Measurements from ENCODE around the gene ETV2. TPM values are rescaled to one million over a fixed set of nuclear protein-coding genes. Genes with fewer than 3 reads are reported as not detected.
A peak's percentile ranks its signal among the peaks of the same experiment; 100 is the strongest.
"Not testable (repeated sequence)": the region's sequence is repeated elsewhere in the genome, so short reads cannot be mapped to it uniquely, and the experiment has no call there.

The ETV2 gene
- polyA plus RNA-seq, 2 of the 4 experiments (the other 2 are of a cell fraction) = 0.36 to 1.3 TPM

DNA sequence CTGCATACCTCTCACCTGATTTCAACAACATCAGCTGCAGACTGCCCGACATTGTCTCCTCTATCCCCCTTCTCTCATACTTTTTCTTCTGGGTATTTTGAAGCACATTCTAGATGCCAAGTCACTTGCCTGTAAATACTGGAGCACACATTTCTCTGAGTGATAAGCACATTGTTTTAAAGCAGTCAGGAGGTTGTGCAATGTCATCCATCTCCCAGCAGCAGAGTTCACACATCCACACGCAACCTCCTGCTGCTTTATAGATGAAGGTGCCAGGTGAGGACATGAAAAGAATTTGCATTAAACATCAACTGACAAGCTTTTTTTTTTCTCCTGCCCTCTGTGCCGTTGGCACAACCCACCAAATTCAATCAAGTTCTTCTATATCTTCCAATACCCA, 30.3 kb downstream of the ETV2 start:
- no peak overlapping the region for H3K27ac ChIP-seq
- WGBS (ENCODE audit: missing lambda C conversion rate) = 32% methylated on average over 3 of the region's 3 CpGs
- CTCF ChIA-PET = interaction anchor here (0.6 to 3.5 kb wide), 13 partner anchors 9 to 434 kb away, joined by 3 to 13 read pairs (median 3); no protein-coding TSS in a partner anchor
- TF ChIP-seq CEBPB (IDR thresholded peaks at IDR 0.05) (peak; percentile 56 to 57; a peak in 3 of 4 replicates), RARB (CRISPR knock-in tag; IDR thresholded peaks at IDR 0.05) (no peak)
- H3K4me2 ChIP-seq = no peak overlapping the region
- no peaks in the 10 kb centered on the region for H3K9me3 ChIP-seq
- ATAC-seq (no peak), FAIRE-seq (peak; percentile 73), DNase-seq (ENCODE audit: low read depth in 1 of 2, low spot score in 1 of 2) (no peak)
- POLR2A ChIA-PET = no interaction called here
- no peaks in the 10 kb centered on the region for H3K4me1 ChIP-seq
- H3K4me3 ChIP-seq = no peak overlapping the region

DNA sequence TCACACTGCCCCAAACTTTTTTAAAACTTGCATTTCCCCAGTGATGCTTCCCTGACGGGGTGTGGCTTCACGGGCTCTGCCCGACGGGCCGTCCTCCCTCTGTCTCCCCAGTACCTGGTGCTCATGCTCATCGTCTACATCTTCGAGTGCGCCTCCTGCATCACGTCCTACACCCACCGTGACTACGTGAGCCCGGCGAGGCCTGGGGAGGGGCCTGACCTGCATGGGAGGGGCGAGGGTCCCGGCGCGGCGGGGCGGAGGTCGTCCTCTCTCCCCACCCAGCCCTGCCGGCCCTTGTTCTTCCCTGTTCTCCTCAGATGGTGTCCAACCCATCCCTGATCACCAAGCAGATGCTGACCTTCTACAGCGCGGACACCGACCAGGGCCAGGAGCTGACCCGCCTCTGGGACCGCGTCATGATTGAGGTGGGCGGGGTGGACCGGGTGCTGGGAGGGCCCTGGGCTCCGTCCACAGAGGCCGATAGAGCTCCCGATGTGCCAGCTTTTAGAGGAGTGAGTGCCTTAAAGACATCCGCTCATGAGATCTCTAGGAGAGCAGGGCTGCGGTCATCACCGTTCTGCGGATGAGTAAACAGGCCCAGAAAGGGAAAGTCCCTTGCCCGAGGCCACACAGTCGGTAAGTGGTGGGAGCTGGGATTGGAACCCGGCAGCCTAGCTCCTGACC, 31.7 kb downstream of the ETV2 start:
- ChIA-PET CTCF (interaction anchor here (0.6 to 3.5 kb wide), 19 partner anchors 9 to 320 kb away, joined by 3 to 17 read pairs (median 5); partner anchors contain the start of genes PSENEN and U2AF1L4), POLR2A (interaction anchor here (0.9 to 1.5 kb wide), 6 partner anchors 9 to 61 kb away, joined by 3 to 15 read pairs (median 6); partner anchors contain the start of genes COX6B1 and HAUS5)
- TF ChIP-seq CHD4 (IDR thresholded peaks at IDR 0.05; ENCODE audit: borderline replicate concordance) (0 out of 2 replicates have a peak, but pooled peaks have one; percentile 18), CEBPB (IDR thresholded peaks at IDR 0.05) (no peak), MYC (IDR thresholded peaks at IDR 0.05; ENCODE audit: borderline replicate concordance, low read length) (0 out of 2 replicates have a peak, but pooled peaks have one; percentile 34), PHF8 (IDR thresholded peaks at IDR 0.05; ENCODE audit: borderline replicate concordance, low read depth) (no peak; the same call in 1 of the 2 replicates), HEYL (CRISPR knock-in tag; IDR thresholded peaks at IDR 0.05) (no peak)
- TF ChIP-seq, protein P1, sequence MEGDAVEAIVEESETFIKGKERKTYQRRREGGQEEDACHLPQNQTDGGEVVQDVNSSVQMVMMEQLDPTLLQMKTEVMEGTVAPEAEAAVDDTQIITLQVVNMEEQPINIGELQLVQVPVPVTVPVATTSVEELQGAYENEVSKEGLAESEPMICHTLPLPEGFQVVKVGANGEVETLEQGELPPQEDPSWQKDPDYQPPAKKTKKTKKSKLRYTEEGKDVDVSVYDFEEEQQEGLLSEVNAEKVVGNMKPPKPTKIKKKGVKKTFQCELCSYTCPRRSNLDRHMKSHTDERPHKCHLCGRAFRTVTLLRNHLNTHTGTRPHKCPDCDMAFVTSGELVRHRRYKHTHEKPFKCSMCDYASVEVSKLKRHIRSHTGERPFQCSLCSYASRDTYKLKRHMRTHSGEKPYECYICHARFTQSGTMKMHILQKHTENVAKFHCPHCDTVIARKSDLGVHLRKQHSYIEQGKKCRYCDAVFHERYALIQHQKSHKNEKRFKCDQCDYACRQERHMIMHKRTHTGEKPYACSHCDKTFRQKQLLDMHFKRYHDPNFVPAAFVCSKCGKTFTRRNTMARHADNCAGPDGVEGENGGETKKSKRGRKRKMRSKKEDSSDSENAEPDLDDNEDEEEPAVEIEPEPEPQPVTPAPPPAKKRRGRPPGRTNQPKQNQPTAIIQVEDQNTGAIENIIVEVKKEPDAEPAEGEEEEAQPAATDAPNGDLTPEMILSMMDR (IDR thresholded peaks at IDR 0.05) = no peak
- TF ChIP-seq, protein P2, sequence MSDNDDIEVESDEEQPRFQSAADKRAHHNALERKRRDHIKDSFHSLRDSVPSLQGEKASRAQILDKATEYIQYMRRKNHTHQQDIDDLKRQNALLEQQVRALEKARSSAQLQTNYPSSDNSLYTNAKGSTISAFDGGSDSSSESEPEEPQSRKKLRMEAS (IDR thresholded peaks at IDR 0.05) = peak; percentile 76
- Histone ChIP-seq H3K4me1 (no peaks in the 10 kb centered on the region), H3K4me3 (peak overlapping the region; percentile 47), H3K9me3 (no peaks in the 10 kb centered on the region), H3K27ac (peak overlapping the region; percentile 42 to 77), H3K4me2 (peak overlapping the region; percentile 79)
- FAIRE-seq (peak; percentile 43), ATAC-seq (peak; percentile 94 to 97), DNase-seq (ENCODE audit: low read depth in 1 of 2, low spot score in 1 of 2) (peak; percentile 85 to 99)
- WGBS (ENCODE audit: missing lambda C conversion rate) = 2% methylated on average over 39 of the region's 39 CpGs

DNA sequence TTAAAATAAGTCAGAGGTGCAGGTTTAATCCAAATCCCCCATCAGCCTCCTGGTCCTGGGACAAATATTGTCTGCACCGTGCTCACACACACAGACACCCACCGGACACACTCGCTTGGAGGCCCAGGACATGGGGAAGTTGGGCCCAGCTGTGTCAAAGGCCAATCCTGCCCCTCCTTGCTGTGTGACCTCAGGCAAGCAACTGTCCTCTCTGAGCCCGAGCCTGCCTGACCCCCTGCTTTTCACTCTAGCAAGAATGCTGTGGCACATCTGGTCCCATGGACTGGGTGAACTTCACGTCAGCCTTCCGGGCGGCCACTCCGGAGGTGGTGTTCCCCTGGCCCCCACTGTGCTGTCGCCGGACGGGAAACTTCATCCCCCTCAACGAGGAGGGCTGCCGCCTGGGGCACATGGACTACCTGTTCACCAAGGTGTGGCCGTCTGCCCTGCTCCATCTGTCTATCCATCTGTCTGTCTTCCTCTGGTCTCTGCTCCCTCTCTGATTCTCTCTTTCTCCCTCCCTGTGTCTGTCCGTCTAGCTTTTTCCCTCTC, 34.1 kb downstream of the ETV2 start:
- Histone ChIP-seq H3K4me1 (no peaks in the 10 kb centered on the region), H3K4me3 (no peak overlapping the region), H3K27ac (no peak overlapping the region), H3K4me2 (no peak overlapping the region), H3K9me3 (no peaks in the 10 kb centered on the region)
- POLR2A ChIA-PET = no interaction called here
- FAIRE-seq (no peak), DNase-seq (ENCODE audit: low read depth in 1 of 2, low spot score in 1 of 2) (no peak), ATAC-seq (no peak)
- CTCF ChIA-PET = interaction anchor here (0.6 to 7.3 kb wide), 6 partner anchors 21 to 323 kb away, joined by 3 to 85 read pairs (median 3); no protein-coding TSS in a partner anchor
- WGBS (ENCODE audit: missing lambda C conversion rate) = 68% methylated on average over 15 of the region's 15 CpGs
- TF ChIP-seq ZFP36 (IDR thresholded peaks at IDR 0.05; ENCODE audit: borderline replicate concordance, partially characterized antibody) (peak; percentile 49), RAD21 (conservative IDR thresholded peaks at IDR 0.05 in 1 of 2, IDR thresholded peaks at IDR 0.05 in 1 of 2) (no peak)

DNA sequence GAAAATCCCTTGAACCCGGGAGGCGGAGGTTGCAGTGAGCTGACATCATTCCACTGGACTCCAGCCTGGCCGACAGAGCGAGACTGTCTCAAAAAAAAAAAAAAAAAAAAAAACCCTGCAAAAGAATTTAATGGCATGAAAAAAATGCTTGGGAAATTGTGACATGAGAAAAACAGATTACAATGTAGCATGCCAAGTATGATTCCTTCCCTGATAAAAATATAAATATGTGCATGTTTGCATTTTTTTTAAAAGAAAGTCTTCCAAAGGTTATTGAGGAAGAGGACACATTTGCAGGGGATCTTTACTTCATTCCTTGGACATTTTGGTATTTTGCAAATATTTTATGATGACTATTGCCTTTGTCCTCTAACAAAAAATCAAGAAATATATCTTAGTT, 48.3 kb downstream of the ETV2 start:
- CTCF ChIA-PET = interaction anchor here (1.2 to 5.7 kb wide), 6 partner anchors 9 to 141 kb away, joined by 3 to 116 read pairs (median 6); partner anchors contain the start of gene ZBTB32
- 42% methylated on average over 4 of the region's 4 CpGs for WGBS (ENCODE audit: missing lambda C conversion rate)
- ATAC-seq (no peak), DNase-seq (ENCODE audit: low read depth in 1 of 2, low spot score in 1 of 2) (no peak), FAIRE-seq (peak; percentile 81)
- no peak overlapping the region for H3K27ac ChIP-seq
- POLR2A ChIA-PET = interaction anchor here (1.4 kb wide), 1 partner anchor 42 kb away, joined by 3 read pairs; the partner anchor contains the start of gene COX6B1
- TF ChIP-seq EHMT2 (IDR thresholded peaks at IDR 0.05; ENCODE audit: low read depth) (no peak), FOSB (CRISPR knock-in tag; IDR thresholded peaks at IDR 0.05) (no peak), GATA3 (IDR thresholded peaks at IDR 0.05; ENCODE audit: borderline replicate concordance) (no peak), SMC3 (IDR thresholded peaks at IDR 0.05) (no peak), MAFK (IDR thresholded peaks at IDR 0.05; ENCODE audit: partially characterized antibody) (peak; percentile 24), RFX5 (IDR thresholded peaks at IDR 0.05) (no peak), EP300 (IDR thresholded peaks at IDR 0.05) (no peak)
- TF ChIP-seq, protein P3, sequence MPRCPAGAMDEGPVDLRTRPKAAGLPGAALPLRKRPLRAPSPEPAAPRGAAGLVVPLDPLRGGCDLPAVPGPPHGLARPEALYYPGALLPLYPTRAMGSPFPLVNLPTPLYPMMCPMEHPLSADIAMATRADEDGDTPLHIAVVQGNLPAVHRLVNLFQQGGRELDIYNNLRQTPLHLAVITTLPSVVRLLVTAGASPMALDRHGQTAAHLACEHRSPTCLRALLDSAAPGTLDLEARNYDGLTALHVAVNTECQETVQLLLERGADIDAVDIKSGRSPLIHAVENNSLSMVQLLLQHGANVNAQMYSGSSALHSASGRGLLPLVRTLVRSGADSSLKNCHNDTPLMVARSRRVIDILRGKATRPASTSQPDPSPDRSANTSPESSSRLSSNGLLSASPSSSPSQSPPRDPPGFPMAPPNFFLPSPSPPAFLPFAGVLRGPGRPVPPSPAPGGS (IDR thresholded peaks at IDR 0.05) = no peak
- no peaks in the 10 kb centered on the region for H3K4me1 ChIP-seq
- H3K4me2 ChIP-seq = no peak overlapping the region
- no peaks in the 10 kb centered on the region for H3K9me3 ChIP-seq
- H3K4me3 ChIP-seq = no peak overlapping the region

DNA sequence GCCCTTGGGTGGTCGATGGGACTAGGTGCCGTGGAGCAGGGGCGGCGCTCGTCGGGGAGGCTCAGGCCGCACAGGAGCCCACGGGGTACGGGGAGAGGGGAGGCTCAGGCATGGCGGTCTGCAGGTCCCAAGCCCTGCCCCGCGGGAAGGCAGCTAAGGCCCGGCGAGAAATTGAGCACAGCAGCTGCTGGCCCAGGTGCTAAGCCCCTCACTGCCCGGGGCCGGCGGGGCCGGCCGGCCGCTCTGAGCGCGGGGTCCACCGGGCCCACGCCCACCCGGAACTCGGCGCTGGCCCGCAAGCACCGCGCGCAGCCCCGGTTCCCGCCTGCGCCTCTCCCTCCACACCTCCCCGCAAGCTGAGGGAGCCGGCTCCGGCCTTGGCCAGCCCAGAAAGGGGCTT, 49.6 kb downstream of the ETV2 start:
- not testable (repeated sequence) for H3K27ac ChIP-seq

More for the DNA sequence above, 49.6 kb downstream of the ETV2 start:
- H3K4me3 ChIP-seq; H3K4me1 ChIP-seq; H3K9me3 ChIP-seq; ATAC-seq; DNase-seq (ENCODE audit: low read depth in 1 of 2, low spot score in 1 of 2); FAIRE-seq; H3K4me2 ChIP-seq; POLR2A ChIA-PET: not testable (repeated sequence)
- CTCF ChIA-PET = interaction anchor here (0.6 to 5.7 kb wide), 8 partner anchors 9 to 181 kb away, joined by 3 to 116 read pairs (median 8); partner anchors contain the start of gene ZBTB32
- WGBS (ENCODE audit: missing lambda C conversion rate) = 78% methylated on average over 23 of the region's 37 CpGs

All from A549 (cell line).